ENCODE data around the gene APOO. TPM values are rescaled to one million over a fixed set of nuclear protein-coding genes. Genes with fewer than 3 reads are reported as not detected.

APOO gene
- total RNA-seq, 2 donors from 2014 or later, result 16.6 to 24.4 TPM

GRCh38 chrX:23792861-23793553, 114.7 kb downstream of the APOO start:
- Mint-ChIP-seq H3K27me3 (ENCODE audit: low read depth) (no peaks in the 10 kb centered on the region), H3K36me3 (ENCODE audit: insufficient read depth in 2 of 2) (no peaks in the 10 kb centered on the region), H3K4me3 (no peak overlapping the region), H3K27ac (no peak overlapping the region), H3K4me1 (ENCODE audit: low read depth) (no peaks in the 10 kb centered on the region), H3K9me3 (no peaks in the 10 kb centered on the region)
- no peak for ATAC-seq (replicated peaks in 1 of 2)
- no peak for DNase-seq

DNA sequence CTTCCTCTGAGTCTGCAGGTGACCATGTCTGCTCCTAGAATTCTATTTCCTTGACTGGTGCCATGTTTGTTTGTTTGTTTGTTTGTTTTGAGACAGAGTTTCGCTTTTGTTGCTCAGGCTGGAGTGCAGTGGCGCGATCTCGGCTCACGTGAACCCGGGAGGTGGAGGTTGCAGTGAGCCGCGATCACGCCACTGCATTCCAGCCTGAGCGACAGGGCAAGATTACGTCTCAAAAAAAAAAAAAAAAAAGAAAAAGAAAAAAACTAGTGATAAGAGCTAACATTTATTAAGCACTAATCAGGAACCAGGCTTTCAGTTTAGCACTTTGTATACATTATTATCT, 117.6 kb downstream of the APOO start:
- Mint-ChIP-seq H3K36me3 (ENCODE audit: insufficient read depth in 2 of 2) (peaks cover 5 to 9% of the 10 kb centered on the region in 2 donors), H3K4me3 (no peak overlapping the region), H3K9me3 (no peaks in the 10 kb centered on the region), H3K27ac (no peak overlapping the region), H3K4me1 (ENCODE audit: low read depth) (peaks cover under 1% of the 10 kb centered on the region), H3K27me3 (ENCODE audit: low read depth) (peaks cover 1% of the 10 kb centered on the region)
- DNase-seq, result no peak
- ATAC-seq (replicated peaks in 1 of 2), result no peak

DNA sequence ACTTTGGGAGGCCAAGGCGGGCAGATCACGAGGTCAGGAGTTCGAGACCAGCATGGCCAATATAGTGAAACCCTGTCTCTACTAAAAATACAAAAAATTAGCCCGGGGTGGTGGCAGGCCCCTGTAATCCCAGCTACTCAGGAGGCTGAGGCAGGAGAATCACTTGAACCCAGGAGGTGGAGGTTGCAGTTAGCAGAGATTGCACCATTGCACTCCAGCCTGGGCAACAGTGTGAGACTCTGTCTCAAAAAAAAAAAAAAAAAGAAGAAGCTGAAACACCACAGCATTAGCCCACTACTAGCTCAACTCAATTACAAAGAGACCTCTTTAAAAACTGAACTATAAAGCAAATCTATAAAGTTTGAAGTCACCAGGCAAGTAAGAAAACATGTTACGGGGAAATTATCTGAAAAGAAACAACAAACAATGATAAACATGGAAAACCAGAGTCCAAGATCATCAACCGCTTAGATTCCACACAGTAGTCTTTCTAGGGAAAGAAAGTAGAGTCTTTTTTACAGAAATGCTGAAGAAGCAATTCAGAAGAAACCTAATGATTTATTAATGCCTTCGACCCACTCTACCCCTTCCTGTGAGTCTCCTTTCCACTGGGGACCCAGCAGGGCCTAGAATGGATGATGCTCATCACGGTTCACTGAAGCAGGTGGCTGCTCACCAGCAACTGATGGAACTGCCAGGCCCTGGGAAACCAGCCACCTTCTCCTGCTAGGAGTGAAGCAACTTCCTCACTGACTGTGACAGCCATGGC, 118.2 kb downstream of the APOO start:
- peaks cover 8 to 13% of the 10 kb centered on the region in 2 donors for H3K36me3 Mint-ChIP-seq (ENCODE audit: insufficient read depth in 2 of 2)
- peaks cover 6% of the 10 kb centered on the region for H3K4me1 Mint-ChIP-seq (ENCODE audit: low read depth)
- no peak overlapping the region for H3K4me3 Mint-ChIP-seq
- no peak overlapping the region for H3K27ac Mint-ChIP-seq
- DNase-seq (no peak), ATAC-seq (replicated peaks in 1 of 2) (no peak)
- H3K27me3 Mint-ChIP-seq (ENCODE audit: low read depth), result peaks cover 7% of the 10 kb centered on the region
- no peaks in the 10 kb centered on the region for H3K9me3 Mint-ChIP-seq

GRCh38 chrX:23788946-23789345, 118.8 kb downstream of the APOO start:
- H3K4me3 Mint-ChIP-seq, result no peak overlapping the region
- no peak overlapping the region for H3K27ac Mint-ChIP-seq
- DNase-seq (no peak), ATAC-seq (replicated peaks in 1 of 2) (no peak)
- H3K36me3 Mint-ChIP-seq (ENCODE audit: insufficient read depth in 2 of 2), result peaks cover 12 to 16% of the 10 kb centered on the region in 2 donors
- no peaks in the 10 kb centered on the region for H3K9me3 Mint-ChIP-seq
- H3K27me3 Mint-ChIP-seq (ENCODE audit: low read depth), result peaks cover 11% of the 10 kb centered on the region
- peaks cover 12% of the 10 kb centered on the region for H3K4me1 Mint-ChIP-seq (ENCODE audit: low read depth)

GRCh38 chrX:23788521-23788920, 119.2 kb downstream of the APOO start:
- Mint-ChIP-seq H3K36me3 (ENCODE audit: insufficient read depth in 2 of 2) (peaks cover 17 to 19% of the 10 kb centered on the region in 2 donors), H3K9me3 (no peaks in the 10 kb centered on the region), H3K4me3 (no peak overlapping the region), H3K27me3 (ENCODE audit: low read depth) (peaks cover 11% of the 10 kb centered on the region), H3K27ac (peak overlapping the region; percentile 45), H3K4me1 (ENCODE audit: low read depth) (peaks cover 16% of the 10 kb centered on the region)
- DNase-seq (no peak), ATAC-seq (replicated peaks in 1 of 2) (no peak)

- H3K36me3 Mint-ChIP-seq (ENCODE audit: insufficient read depth in 2 of 2), result peaks cover 18 to 22% of the 10 kb centered on the region in 2 donors
- H3K9me3 Mint-ChIP-seq, result no peaks in the 10 kb centered on the region
- H3K4me1 Mint-ChIP-seq (ENCODE audit: low read depth), result peaks cover 19% of the 10 kb centered on the region
- ATAC-seq (replicated peaks in 1 of 2) (no peak), DNase-seq (no peak)
- no peak overlapping the region for H3K27ac Mint-ChIP-seq
- peaks cover 11% of the 10 kb centered on the region for H3K27me3 Mint-ChIP-seq (ENCODE audit: low read depth)
- no peak overlapping the region for H3K4me3 Mint-ChIP-seq
These were observed 120.0 kb downstream of the APOO start for GRCh38 chrX:23787745-23788118.

- H3K9me3 Mint-ChIP-seq, result no peaks in the 10 kb centered on the region
- no peak for DNase-seq
- no peak for ATAC-seq (replicated peaks in 1 of 2)
- H3K36me3 Mint-ChIP-seq (ENCODE audit: insufficient read depth in 2 of 2), result peaks cover 18 to 27% of the 10 kb centered on the region in 2 donors
- peaks cover 11% of the 10 kb centered on the region for H3K27me3 Mint-ChIP-seq (ENCODE audit: low read depth)
- H3K4me3 Mint-ChIP-seq, result peak overlapping the region in 1 of 2 donors; percentile 99
- peaks cover 33% of the 10 kb centered on the region for H3K4me1 Mint-ChIP-seq (ENCODE audit: low read depth)
- H3K27ac Mint-ChIP-seq, result peak overlapping the region; percentile 42
These were observed 121.4 kb downstream of the APOO start for GRCh38 chrX:23786268-23786815.

DNA sequence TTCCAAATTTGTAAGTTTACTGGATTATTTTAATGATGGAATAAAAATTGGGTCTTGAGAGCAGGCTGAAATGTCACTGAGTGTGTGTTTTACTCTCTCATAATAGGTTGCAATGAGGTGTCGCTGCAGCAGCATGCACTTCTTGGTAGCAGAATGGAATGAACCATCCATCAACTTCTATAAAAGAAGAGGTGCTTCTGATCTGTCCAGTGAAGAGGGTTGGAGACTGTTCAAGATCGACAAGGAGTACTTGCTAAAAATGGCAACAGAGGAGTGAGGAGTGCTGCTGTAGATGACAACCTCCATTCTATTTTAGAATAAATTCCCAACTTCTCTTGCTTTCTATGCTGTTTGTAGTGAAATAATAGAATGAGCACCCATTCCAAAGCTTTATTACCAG, 122.2 kb downstream of the APOO start:
- no peak for ATAC-seq (replicated peaks in 1 of 2)
- H3K36me3 Mint-ChIP-seq (ENCODE audit: insufficient read depth in 2 of 2), result peaks cover 18 to 27% of the 10 kb centered on the region in 2 donors
- H3K27ac Mint-ChIP-seq, result peak overlapping the region; percentile 97
- DNase-seq, result no peak
- H3K9me3 Mint-ChIP-seq, result no peaks in the 10 kb centered on the region
- peaks cover 11% of the 10 kb centered on the region for H3K27me3 Mint-ChIP-seq (ENCODE audit: low read depth)
- peak overlapping the region; percentile 87 to 99 for H3K4me3 Mint-ChIP-seq
- peaks cover 40% of the 10 kb centered on the region for H3K4me1 Mint-ChIP-seq (ENCODE audit: low read depth)

- H3K36me3 Mint-ChIP-seq (ENCODE audit: insufficient read depth in 2 of 2), result peaks cover 18 to 27% of the 10 kb centered on the region in 2 donors
- no peak for DNase-seq
- peak in 1 of 2 donors; percentile 3 for ATAC-seq (replicated peaks in 1 of 2)
- peaks cover 11% of the 10 kb centered on the region for H3K27me3 Mint-ChIP-seq (ENCODE audit: low read depth)
- peak overlapping the region; percentile 87 to 99 for H3K4me3 Mint-ChIP-seq
- H3K4me1 Mint-ChIP-seq (ENCODE audit: low read depth), result peaks cover 41% of the 10 kb centered on the region
- no peaks in the 10 kb centered on the region for H3K9me3 Mint-ChIP-seq
- peak overlapping the region; percentile 97 for H3K27ac Mint-ChIP-seq
These were observed 123.0 kb downstream of the APOO start for GRCh38 chrX:23784470-23785331.

DNA sequence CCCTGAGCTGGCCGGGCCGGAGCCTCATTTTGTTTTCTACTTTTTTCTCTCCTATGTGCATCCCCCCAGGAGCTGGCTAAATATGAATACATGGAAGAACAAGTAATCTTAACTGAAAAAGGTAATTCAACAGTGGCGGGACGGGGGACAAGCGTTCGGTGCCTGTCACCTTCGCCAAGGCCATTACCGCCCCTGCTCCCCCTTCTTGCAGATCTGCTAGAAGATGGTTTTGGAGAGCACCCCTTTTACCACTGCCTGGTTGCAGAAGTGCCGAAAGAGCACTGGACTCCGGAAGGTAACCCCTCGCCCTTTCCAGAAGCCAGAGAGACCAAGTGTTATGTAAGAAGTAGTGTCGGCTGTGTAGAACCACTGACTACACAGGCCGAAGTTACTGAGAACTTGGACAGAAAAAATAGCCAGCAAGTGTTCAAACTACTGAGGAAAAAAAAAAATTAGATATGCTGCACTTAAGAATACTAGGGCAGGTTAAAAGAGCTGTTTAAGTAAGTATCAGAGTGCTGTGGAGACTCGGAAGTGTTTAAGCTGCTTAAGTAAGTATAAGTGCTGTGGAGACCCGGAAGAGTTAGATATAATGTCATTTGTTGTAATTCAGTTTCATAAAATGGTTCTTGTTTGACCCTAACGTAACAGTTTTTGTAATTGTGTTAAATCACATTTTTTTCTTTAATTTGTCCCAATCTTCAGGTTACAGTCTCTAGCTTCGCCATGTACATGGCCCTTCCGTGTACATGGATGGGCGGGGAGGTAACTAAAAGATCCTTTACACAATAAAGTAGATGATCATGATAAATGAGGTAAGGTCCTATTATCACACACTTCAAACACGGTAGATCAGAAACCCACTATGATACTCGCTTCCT, 123.9 kb downstream of the APOO start:
- peak overlapping the region; percentile 97 for H3K27ac Mint-ChIP-seq
- H3K4me3 Mint-ChIP-seq, result peak overlapping the region; percentile 87 to 99
- H3K36me3 Mint-ChIP-seq (ENCODE audit: insufficient read depth in 2 of 2), result peaks cover 18 to 27% of the 10 kb centered on the region in 2 donors
- DNase-seq (peak in 1 of 2 donors; percentile 16), ATAC-seq (replicated peaks in 1 of 2) (no peak)
- no peaks in the 10 kb centered on the region for H3K9me3 Mint-ChIP-seq
- H3K4me1 Mint-ChIP-seq (ENCODE audit: low read depth), result peaks cover 48% of the 10 kb centered on the region
- peaks cover 11% of the 10 kb centered on the region for H3K27me3 Mint-ChIP-seq (ENCODE audit: low read depth)
